Posterior cingulate gyrus (tissue), 11 donors: ENCODE results near the gene C1orf159.

Experiments
- DNase-seq, 10 donors: peaks; one replicate each; pipeline versions ENCODE4 v3.0.0 to v3.0.0-alpha.2; 2020 to 2021; ENCODE audit warnings: mixed read lengths in 3 of 10
- intact Hi-C: fragments of 100-400 bp; cut with DNase I; formaldehyde crosslinking; loops from one replicate; pipeline ENCODE4 v1.15.1; 2023

C1orf159 gene

DNA sequence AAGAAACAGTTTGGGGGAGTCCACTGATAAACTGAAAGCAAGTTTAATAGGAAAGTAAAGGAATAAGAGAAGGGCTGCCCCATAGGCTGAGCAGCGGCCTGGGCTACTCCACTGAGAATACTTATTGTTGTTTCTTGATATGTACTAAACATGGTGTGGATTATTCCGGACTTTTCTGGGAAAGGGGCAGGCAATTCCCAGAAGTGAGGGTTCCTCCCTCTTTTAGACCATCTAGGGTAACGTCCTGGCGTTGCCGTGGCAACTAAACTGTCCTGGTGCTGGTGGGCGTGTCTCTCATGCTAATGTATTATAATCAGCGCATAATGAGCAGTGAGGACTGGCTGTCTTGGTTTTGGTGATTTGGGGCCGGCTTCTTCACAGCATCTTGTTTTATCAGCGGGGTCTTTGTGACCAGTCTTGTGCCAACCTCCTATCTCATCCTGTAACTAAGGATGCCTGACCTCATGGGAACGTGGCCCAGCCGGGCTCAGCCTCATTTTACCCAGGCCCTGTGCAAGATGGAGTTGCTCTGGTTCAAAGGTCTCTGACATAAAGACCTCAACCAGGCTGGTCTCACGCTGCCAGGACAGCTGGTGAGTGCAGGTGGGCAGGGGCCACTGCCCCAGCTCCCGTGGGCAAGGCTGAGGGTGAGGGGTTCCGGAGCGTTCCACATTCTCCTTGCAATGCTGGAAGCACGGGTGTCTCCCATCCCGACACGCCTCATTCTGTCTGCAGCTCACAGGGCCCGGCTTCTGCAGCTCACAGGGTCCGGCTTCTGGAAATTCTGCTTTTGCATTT is 19.6 kb upstream of the C1orf159 start:
- DNase-seq = peak in 2 of 10 donors; percentile 23 to 42
- intact Hi-C loops = no loop called here

DNA sequence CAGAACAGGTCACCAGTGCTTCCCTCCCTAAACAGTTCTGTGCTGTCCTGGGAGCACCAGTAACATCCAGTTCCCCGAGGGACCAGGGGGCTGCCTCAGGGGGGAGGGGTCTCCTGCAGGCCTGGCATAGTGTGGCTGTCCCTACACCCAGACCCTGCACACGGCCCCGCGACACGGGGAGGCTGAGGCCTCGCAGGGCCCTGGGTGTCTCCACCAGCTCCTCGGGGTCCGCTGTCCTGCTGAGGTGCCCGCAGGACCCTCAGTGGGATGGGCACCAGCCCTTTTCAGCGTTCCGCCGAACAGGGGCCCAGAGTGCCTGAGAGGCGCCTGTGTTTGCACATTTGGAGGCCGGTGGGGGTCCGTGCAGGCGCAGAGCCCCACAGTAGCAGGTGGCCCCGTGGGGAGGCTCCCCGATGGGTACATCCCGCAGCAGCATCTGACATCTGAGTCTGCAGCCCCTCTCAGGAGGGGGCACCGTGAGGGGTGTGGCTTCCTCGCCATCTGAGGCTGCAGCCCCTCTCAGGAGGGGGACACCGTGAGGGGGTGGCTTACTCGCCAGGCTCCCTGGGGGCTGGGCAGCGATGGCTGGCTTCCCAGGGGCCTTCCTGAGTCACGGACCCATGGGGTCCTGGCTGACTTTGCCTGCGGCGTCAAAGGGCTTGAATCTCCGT is 18.5 kb upstream of the C1orf159 start:
- intact Hi-C loops = no loop called here
- no peak for DNase-seq

DNA sequence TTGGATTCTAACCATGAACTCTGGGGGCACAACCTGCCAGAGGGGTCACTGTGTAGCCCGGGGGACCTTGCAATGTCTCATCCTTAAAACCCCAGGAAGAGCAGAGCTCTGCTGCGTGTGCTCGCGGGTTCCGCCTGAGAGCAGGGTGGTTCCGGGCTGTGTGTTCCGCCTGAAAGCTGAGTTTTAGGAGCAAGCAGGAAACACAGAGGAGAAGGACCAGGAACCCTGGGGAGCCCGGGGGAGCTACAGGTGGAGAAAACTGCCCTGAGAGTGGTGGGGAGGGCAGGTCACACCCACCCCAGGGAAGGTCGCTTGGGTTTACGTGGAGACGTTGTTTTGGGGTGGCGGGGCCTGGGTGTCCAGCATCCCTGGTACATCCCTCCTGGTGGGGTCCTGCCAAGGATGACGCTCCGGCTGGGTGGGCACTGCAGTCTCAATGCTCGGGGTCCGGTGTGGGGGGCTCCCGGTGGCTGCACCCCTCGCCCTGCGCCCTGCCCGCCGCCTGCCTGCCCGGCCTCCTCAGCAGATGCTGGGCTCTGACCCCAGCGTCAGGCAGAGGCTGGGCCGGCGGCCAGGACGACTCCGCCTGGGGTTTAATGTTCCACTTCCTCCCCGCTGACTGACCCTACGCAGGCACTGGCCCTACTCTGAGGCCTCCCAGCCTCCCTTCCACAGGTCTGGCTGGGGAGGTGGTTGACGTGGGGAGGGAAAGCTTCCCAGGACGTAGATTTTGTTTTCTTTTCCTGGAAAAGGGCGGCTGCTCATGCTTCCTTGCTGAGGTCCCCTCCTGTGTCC is 17.3 kb upstream of the C1orf159 start:
- intact Hi-C loops = no loop called here
- no peak for DNase-seq

DNA sequence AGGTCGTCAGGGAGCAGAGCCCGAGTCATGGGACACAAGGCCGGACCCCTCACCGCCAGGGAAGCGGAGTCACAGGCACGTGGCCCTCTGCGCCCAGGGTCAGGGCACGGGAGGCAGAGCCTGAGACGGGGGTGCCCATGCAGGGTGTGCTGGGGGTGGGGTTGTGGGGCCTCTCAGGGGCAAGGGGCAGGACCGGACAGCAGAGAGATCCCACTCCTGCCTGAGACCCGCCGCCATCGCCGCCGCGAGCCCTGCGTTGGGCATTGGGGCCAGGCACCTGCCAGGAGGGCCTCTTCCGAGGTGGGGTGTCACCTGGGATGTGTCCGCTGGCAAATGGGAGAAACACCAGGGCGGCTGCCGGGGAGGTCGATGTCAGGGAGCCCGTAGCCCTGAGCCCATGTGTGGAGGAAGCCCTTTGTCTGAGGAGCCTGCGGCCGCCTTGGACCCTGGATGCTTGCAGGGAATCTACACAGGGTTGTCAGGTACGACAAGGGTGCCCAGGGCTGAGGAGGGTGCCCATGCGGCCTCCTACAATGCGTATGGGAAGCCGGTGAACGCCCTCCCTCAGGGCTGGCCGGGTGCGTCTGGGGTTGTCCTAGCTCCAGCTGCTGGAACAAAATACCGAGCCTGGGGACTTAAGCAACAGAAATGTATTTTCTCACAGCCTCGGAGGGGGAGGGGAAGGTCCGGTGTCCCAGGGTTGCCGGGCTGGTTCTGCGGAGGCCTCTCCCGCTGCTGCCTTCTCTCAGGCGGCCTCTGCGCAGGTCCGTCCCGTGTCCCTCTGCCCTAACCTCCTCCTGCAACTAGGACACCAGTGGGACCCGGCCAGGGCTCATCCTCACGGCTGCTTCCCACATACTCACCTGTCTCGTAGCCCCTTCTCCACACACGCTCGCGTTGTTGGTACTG is 16.4 kb upstream of the C1orf159 start:
- DNase-seq = no peak
- intact Hi-C loops = no loop called here

- intact Hi-C loops = no loop called here
- DNase-seq = no peak
Observed at GRCh38 chr1:1130206-1131120, 14.6 kb upstream of the C1orf159 start.

DNA sequence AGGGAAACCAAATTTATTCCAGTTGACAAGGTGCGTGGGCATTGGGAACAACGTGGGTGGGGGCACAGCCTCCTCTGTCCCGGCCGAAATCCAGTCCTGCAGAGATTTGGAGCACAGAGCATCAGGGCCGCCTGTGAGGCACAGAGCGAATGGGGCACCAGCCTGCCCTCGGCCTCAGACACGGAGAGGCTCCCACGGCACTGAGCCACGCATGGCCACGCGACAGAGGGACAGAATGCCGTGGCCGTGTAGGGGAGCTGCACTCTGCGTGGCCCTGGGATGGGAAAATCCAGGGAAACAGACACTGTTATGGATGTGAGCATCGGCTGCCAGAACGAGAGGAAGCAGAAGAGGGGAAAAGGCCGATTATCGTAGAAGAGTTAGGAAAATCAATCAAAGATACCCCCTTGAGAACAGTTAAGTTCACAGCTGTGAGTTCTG is 13.5 kb upstream of the C1orf159 start:
- no peak for DNase-seq
- intact Hi-C loops = loop anchor here (10.0 kb wide), 1 partner anchor 245 kb away; the partner anchor contains the start of gene AURKAIP1

DNA sequence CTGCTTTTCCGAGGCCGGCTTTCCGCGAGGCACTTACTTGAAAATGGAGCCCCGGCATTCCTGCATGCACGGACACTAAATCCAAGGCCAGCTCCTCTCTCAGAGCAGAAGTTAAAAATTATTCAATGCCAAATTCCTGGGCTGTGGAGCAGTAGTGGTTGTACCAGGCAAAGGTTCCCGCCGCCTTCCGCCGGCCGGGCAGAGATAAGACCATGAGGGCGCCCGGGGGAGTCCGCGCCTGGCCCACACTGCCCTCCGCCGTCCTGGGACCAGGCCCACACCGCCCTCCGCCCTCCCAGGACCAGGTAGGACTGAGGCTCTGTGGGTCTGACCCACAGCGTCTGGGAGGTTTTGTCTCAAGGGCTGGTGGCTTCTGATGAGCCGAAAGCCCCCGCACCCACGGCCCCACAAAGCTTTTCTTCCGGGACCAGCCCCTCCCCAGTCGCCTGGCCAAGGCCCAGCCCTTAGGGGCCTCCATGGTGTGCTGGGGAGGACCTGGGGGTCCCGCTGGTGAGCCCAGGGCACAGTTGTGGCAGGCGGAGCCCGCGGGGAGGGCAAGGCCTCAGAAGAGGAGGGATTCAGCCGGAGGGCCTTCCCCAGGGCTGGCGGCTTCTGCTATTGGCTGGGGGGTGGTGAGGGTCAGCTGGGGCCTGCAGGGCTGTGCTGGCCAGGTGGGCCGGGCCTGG is 12.7 kb upstream of the C1orf159 start:
- intact Hi-C loops = loop anchor here (10.0 kb wide), 1 partner anchor 246 kb away; the partner anchor contains the start of gene AURKAIP1
- DNase-seq = no peak

DNA sequence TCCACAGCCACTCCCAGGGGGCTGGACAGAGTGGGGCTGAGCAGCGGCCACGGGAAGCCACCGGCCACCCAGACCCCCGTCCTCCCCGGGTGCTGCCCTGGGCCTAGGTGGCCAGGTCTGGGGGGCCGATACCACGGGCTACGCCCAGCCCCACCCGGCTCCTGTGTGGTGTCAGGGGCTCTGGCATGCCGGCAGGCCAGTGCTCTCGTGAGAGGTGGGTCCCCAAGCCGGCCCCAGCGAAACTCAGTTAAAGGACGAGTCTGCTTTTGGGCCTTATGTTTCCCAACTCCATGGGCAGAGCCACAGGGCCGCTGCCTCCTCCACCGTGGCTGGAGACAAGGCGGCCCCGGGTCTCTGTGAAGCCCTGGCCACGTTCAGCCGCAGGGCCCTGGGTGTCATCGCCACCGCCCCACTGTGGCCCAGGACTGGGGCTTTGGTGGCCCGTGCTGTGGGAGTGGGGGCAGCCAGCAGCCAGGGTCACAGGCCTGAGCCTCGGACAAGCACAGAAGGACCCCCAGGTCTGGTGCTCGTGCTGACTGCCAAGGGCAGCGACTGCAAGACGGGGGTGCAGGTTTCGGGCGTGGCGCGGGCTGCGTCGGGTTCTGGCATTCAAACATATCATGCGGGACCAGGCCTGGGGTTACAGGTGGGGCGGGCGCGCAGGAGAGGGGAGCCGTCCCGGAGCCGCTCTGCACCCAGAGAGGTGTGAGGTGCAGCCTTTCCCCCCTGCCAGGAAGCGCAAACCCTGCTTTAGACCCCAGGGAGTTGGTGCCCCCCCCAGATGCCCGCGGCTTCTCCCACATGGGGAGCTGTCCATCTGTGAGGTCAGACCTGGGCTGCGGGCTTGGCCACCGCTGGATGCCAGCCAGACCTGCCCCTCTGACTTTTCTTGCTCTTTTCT is 11.9 kb upstream of the C1orf159 start:
- DNase-seq = no peak
- intact Hi-C loops = loop anchor here (10.0 kb wide), 1 partner anchor 247 kb away; the partner anchor contains the start of gene AURKAIP1

GRCh38 chr1:1125945-1126344 is 10.1 kb upstream of the C1orf159 start:
- intact Hi-C loops = loop anchor here (10.0 kb wide), 1 partner anchor 249 kb away; the partner anchor contains the start of gene AURKAIP1
- no peak for DNase-seq

DNA sequence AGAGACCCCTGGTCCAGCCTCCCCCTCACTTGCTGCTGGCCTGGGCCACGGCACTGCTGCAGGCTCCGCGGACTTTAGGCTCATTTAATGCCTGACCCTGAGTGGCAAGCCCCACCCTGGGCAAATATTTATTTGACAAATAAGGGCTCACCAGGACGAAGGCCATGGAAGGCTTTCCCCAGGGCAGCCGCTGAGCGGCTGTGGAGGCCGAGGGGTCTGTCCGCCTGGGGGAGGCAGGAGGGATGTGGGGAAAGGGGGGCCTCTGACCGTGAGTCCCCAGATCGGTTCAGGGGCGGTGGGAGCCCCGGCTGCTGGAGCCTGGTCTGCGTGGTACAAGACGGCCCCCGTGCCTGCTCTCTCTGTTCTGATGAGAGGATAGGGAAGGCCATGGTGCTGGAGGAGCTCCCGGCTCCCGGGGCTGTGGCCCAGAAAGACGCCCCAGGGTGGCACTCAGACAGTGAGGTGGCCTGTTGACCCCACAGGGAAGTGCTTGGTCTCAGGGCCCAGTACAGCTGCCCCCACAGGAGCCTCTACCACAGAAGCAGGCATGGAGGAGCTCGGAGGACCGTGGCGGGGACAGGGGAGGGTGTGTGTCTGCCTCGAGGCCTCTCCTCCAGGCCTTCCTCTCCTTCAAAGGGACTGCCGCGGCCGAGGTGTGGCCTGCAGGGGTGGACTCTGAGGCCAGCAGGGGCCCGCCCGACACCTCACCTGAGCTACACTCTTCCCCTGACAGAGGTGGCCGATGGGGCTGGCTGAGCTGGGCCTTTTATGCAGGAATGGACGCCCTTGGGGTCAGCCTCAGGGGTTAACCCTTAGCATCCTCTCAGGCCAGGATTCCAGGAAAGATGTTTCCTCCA is 9.1 kb upstream of the C1orf159 start:
- intact Hi-C loops = loop anchor here (5.0 to 10.0 kb wide), 2 partner anchors 127 to 250 kb away; partner anchors contain the start of gene AURKAIP1
- no peak for DNase-seq

- intact Hi-C loops = loop anchor here (5.0 to 10.0 kb wide), 2 partner anchors 128 to 250 kb away; partner anchors contain the start of gene AURKAIP1
- peak in 1 of 10 donors; percentile 67 for DNase-seq
Observed at GRCh38 chr1:1124508-1124785, 8.6 kb upstream of the C1orf159 start.

GRCh38 chr1:1123581-1124507 is 8.0 kb upstream of the C1orf159 start:
- intact Hi-C loops = loop anchor here (5.0 to 10.0 kb wide), 2 partner anchors 128 to 251 kb away; partner anchors contain the start of gene AURKAIP1
- peak in 3 of 10 donors; percentile 2 to 45 (median 10) for DNase-seq

- peak in 2 of 10 donors; percentile 56 to 64 for DNase-seq
- intact Hi-C loops = loop anchor here (5.0 to 10.0 kb wide), 2 partner anchors 129 to 252 kb away; partner anchors contain the start of gene AURKAIP1
Observed at GRCh38 chr1:1122981-1123480, 7.1 kb upstream of the C1orf159 start.

GRCh38 chr1:1122078-1122811 is 6.4 kb upstream of the C1orf159 start:
- intact Hi-C loops = loop anchor here (5.0 to 10.0 kb wide), 2 partner anchors 130 to 253 kb away; partner anchors contain the start of gene AURKAIP1

More at GRCh38 chr1:1122078-1122811, 6.4 kb upstream of the C1orf159 start:
- DNase-seq = peak; percentile 66 to 97 (median 82)
